Measurements from ENCODE around the gene CST7.

CST7 gene

GRCh38 chr20:24952376-24953208 lies 3.5 kb downstream of the CST7 start:
- Histone ChIP-seq H3K79me2 (ENCODE audit: insufficient read depth, low read depth) (no peaks in the 10 kb centered on the region), H2AFZ (ENCODE audit: low read depth) (no peak overlapping the region), H3K27me3 (ENCODE audit: insufficient read depth, low read depth) (no peaks in the 10 kb centered on the region), H4K20me1 (ENCODE audit: insufficient read depth) (no peaks in the 10 kb centered on the region), H3K4me2 (no peak overlapping the region), H3K27ac (no peak overlapping the region), H3K4me3 (IDR thresholded peaks at IDR 0.05; ENCODE audit: insufficient read depth, low read depth, low read length) (no peak overlapping the region), H3K4me1 (ENCODE audit: low read depth, poor library complexity, severe bottlenecking) (no peaks in the 10 kb centered on the region), H3K9ac (no peak overlapping the region), H3K36me3 (ENCODE audit: insufficient read depth) (no peaks in the 10 kb centered on the region)
- TF ChIP-seq CTCF (conservative IDR thresholded peaks at IDR 0.05; ENCODE audit: low read depth, low read length) = no peak

GRCh38 chr20:24953209-24953575 lies 4.1 kb downstream of the CST7 start:
- TF ChIP-seq CTCF (conservative IDR thresholded peaks at IDR 0.05; ENCODE audit: low read depth, low read length) = no peak
- H3K79me2 ChIP-seq (ENCODE audit: insufficient read depth, low read depth) = no peaks in the 10 kb centered on the region
- H3K36me3 ChIP-seq (ENCODE audit: insufficient read depth) = no peaks in the 10 kb centered on the region
- no peak overlapping the region for H3K9ac ChIP-seq
- no peak overlapping the region for H3K4me2 ChIP-seq
- no peaks in the 10 kb centered on the region for H3K4me1 ChIP-seq (ENCODE audit: low read depth, poor library complexity, severe bottlenecking)
- no peaks in the 10 kb centered on the region for H4K20me1 ChIP-seq (ENCODE audit: insufficient read depth)
- H3K4me3 ChIP-seq (IDR thresholded peaks at IDR 0.05; ENCODE audit: insufficient read depth, low read depth, low read length) = no peak overlapping the region
- H2AFZ ChIP-seq (ENCODE audit: low read depth) = no peak overlapping the region
- H3K27me3 ChIP-seq (ENCODE audit: insufficient read depth, low read depth) = no peaks in the 10 kb centered on the region
- H3K27ac ChIP-seq = no peak overlapping the region

GRCh38 chr20:24953621-24954133 lies 4.6 kb downstream of the CST7 start:
- Histone ChIP-seq H3K27ac (no peak overlapping the region), H3K4me1 (ENCODE audit: low read depth, poor library complexity, severe bottlenecking) (no peaks in the 10 kb centered on the region), H3K36me3 (ENCODE audit: insufficient read depth) (no peaks in the 10 kb centered on the region), H3K4me2 (no peak overlapping the region), H3K27me3 (ENCODE audit: insufficient read depth, low read depth) (no peaks in the 10 kb centered on the region), H2AFZ (ENCODE audit: low read depth) (no peak overlapping the region), H3K4me3 (IDR thresholded peaks at IDR 0.05; ENCODE audit: insufficient read depth, low read depth, low read length) (no peak overlapping the region), H4K20me1 (ENCODE audit: insufficient read depth) (no peaks in the 10 kb centered on the region), H3K79me2 (ENCODE audit: insufficient read depth, low read depth) (no peaks in the 10 kb centered on the region), H3K9ac (no peak overlapping the region)
- no peak for TF ChIP-seq CTCF (conservative IDR thresholded peaks at IDR 0.05; ENCODE audit: low read depth, low read length)

- Histone ChIP-seq H3K4me3 (IDR thresholded peaks at IDR 0.05; ENCODE audit: insufficient read depth, low read depth, low read length) (no peak overlapping the region), H4K20me1 (ENCODE audit: insufficient read depth) (no peaks in the 10 kb centered on the region), H2AFZ (ENCODE audit: low read depth) (no peak overlapping the region), H3K9ac (no peak overlapping the region), H3K27me3 (ENCODE audit: insufficient read depth, low read depth) (no peaks in the 10 kb centered on the region), H3K27ac (no peak overlapping the region), H3K79me2 (ENCODE audit: insufficient read depth, low read depth) (no peaks in the 10 kb centered on the region), H3K36me3 (ENCODE audit: insufficient read depth) (no peaks in the 10 kb centered on the region), H3K4me1 (ENCODE audit: low read depth, poor library complexity, severe bottlenecking) (no peaks in the 10 kb centered on the region), H3K4me2 (no peak overlapping the region)
- no peak for TF ChIP-seq CTCF (conservative IDR thresholded peaks at IDR 0.05; ENCODE audit: low read depth, low read length)
Observed at GRCh38 chr20:24954151-24954550, 5.1 kb downstream of the CST7 start.
